Activated T-helper 1 cell treated with Interleukin-2 at 50 U/mL for 16 hours (primary cell): ENCODE measurements around the gene IGFN1.
A peak's percentile ranks its signal among the peaks of the same experiment; 100 is the strongest.

ENCODE experiments used
- DNase-seq: peaks from one replicate; pipeline ENCODE4 v3.0.0-alpha.2; 2020; ENCODE audit warnings: low read depth

The IGFN1 gene

GRCh38 chr1:201163707-201164106, 26.9 kb upstream of the IGFN1 start:
- no peak for DNase-seq

GRCh38 chr1:201164645-201165044, 26.0 kb upstream of the IGFN1 start:
- DNase-seq: no peak

- no peak for DNase-seq
Observed at GRCh38 chr1:201167041-201167991, 23.3 kb upstream of the IGFN1 start.

GRCh38 chr1:201169203-201169602, 21.4 kb upstream of the IGFN1 start:
- no peak for DNase-seq

- no peak for DNase-seq
Observed at GRCh38 chr1:201169971-201170532, 20.6 kb upstream of the IGFN1 start.

GRCh38 chr1:201170533-201171062, 20.0 kb upstream of the IGFN1 start:
- peak; percentile 61 for DNase-seq

GRCh38 chr1:201171063-201172036, 19.3 kb upstream of the IGFN1 start:
- peak; percentile 10 for DNase-seq

GRCh38 chr1:201172326-201172725, 18.3 kb upstream of the IGFN1 start:
- no peak for DNase-seq

- DNase-seq: no peak
Observed at GRCh38 chr1:201172999-201173610, 17.5 kb upstream of the IGFN1 start.

- no peak for DNase-seq
Observed at GRCh38 chr1:201173736-201174135, 16.9 kb upstream of the IGFN1 start.

GRCh38 chr1:201175820-201176500, 14.7 kb upstream of the IGFN1 start:
- DNase-seq: no peak

GRCh38 chr1:201176940-201177339, 13.7 kb upstream of the IGFN1 start:
- no peak for DNase-seq

GRCh38 chr1:201178718-201179117, 11.9 kb upstream of the IGFN1 start:
- DNase-seq: no peak

GRCh38 chr1:201180141-201180540, 10.5 kb upstream of the IGFN1 start:
- DNase-seq: no peak

- no peak for DNase-seq
Observed at GRCh38 chr1:201180901-201181300, 9.7 kb upstream of the IGFN1 start.

- DNase-seq: no peak
Observed at GRCh38 chr1:201181323-201181722, 9.3 kb upstream of the IGFN1 start.

- no peak for DNase-seq
Observed at GRCh38 chr1:201181726-201182125, 8.9 kb upstream of the IGFN1 start.

- no peak for DNase-seq
Observed at GRCh38 chr1:201183209-201183608, 7.4 kb upstream of the IGFN1 start.

GRCh38 chr1:201183753-201184152, 6.9 kb upstream of the IGFN1 start:
- DNase-seq: no peak

GRCh38 chr1:201184307-201185122, 6.1 kb upstream of the IGFN1 start:
- no peak for DNase-seq
